Mammary epithelial cell (primary cell): ENCODE measurements around the gene NTRK1.

Experiments
- CTCF ChIP-seq, 2 donors: IDR thresholded peaks in 1 of 2; conservative IDR thresholded peaks in 1 of 2; 2 replicates each; pipeline ENCODE4 v1.5.1; 2011 to 2012; ENCODE audit warnings: inconsistent platforms in 2 of 2, low read length in 2 of 2, mild to moderate bottlenecking in 2 of 2, control low read depth in 1 of 2, low read depth in 1 of 2; ENCODE audit not compliant: insufficient read depth in 1 of 2; ENCODE audit errors: extremely low read depth in 1 of 2
- EZH2 ChIP-seq: IDR thresholded peaks from 2 replicates; pipeline ENCODE4 v1.6.1; 2012; ENCODE audit warnings: low read length, inconsistent platforms, borderline replicate concordance

DNA sequence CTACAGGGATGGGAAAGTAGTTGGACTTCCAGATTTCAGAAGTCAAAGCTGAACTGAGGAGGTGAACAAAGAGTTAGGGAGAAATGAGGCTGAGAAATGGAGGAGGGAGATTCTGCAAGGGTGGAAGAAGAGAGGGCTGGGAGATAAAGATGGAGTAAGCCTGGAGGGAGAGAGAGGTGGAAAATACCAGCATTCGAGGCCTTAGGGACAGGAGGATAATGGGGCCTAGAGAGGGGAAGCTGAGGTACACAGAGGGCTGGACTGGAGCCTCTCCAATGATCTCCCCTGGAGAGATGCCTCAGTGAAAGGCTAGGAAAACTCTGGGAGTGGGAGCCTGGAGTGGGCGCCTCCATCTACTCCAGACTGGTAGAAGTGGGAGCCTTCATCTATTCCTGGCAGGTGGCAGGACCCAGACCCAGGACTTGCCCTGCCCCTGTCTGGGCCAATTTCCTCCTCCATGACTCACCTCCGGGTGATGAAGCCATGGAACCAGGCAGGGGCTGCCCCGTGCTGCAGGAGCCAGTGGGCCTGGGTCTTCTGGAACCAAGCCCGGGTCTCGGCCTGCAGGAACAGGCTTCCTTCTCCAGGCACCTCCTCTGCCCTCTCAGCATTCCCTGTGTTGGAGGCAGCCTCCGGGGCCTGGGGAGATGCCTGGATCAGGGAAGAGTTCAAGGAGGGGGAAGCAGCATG, 45.9 kb upstream of the NTRK1 start:
- TF ChIP-seq EZH2 (no peak), CTCF (conservative IDR thresholded peaks at IDR 0.05 in 1 of 2, IDR thresholded peaks at IDR 0.05 in 1 of 2; ENCODE audit: extremely low read depth in 1 of 2, insufficient read depth in 1 of 2, low read depth in 1 of 2, low read length in 2 of 2) (no peak)
